ENCODE results near the gene ADGRV1.

DNA sequence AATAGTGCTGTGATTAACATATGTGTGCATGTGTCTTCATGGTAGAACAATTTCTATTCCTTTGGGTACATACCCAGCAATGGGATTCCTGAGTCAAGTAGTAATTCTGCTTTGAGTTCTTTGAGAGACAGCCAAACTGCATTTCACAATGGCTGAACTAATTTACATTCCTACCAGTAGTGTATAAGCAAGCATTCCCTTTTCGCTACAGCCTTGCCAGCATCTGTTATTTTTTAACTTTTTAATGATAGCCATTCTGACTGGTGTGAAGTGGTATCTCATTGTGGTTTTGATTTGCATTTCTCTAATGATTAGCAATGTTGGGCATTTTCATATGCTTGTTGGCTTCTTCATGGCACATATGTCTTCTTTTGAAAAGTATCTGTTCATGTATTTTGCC lies 516.0 kb downstream of the ADGRV1 start:
- TF ChIP-seq CTCF (conservative IDR thresholded peaks at IDR 0.05; ENCODE audit: low read length), result no peak
- TF ChIP-seq EZH2phosphoT487 (IDR thresholded peaks at IDR 0.05; ENCODE audit: borderline replicate concordance), result no peak

Data from Loucy (cell line).